EH (cell line): ENCODE measurements around the gene CAMK2G.
"Not testable (repeated sequence)": the region's sequence is repeated elsewhere in the genome, so short reads cannot be mapped to it uniquely, and the experiment has no call there.

Source experiments
- DNase-seq: peaks from one replicate; pipeline ENCODE4 v3.0.0-alpha.2; 2015; ENCODE audit warnings: low read depth

CAMK2G gene

DNA sequence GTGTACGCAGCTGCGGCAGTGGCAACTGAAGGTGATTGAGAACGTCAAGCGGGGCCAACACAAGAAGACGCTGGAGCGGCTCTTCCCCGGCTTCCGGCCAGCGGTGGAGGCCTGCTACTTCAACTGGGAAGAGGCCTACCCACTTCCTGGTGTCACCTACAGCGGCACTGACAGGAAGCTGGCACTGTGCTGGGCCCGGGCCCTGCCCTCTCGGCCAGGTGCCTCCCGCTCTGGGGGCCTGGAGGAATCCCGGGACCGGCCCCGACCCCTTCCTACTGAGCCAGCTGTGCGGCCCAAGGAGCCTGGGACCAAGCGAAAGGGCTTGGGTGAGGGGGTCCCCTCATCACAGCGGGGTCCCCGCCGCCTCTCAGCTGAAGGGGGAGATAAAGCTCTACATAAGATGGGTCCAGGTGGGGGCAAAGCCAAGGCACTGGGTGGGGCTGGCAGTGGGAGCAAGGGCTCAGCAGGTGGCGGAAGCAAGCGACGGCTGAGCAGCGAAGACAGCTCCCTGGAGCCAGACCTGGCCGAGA is 82.4 kb downstream of the CAMK2G start:
- DNase-seq: no peak

DNA sequence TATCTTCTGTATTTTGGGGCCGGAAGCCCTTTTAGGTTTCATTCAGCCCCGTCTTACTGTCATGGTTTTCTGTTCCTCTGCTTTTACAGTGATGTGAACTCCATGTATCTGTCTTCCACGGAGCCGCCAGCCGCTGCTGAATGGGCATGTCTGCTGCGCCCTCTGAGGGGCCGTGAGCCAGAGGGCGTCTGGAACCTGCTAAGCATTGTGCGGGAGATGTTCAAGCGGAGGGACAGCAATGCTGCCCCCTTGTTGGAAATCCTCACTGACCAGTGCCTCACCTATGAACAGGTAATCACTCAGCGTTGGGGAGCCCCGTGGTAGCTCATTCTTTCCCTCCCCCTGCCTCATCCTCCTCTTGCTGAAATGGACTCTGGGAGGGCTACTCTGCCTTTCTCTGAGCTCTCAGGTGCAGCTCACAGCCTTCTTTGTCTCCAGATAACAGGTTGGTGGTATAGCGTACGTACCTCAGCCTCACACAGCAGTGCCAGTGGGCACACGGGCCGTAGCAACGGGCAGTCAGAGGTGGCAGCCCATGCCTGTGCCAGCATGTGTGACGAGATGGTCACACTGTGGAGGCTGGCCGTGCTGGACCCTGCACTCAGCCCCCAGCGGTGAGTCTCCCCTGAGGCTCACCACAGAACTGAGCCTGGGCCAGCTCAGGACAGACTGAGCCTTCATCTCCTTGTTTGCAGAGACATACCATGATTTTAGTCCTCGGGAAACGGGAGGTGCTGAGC is 83.3 kb downstream of the CAMK2G start:
- DNase-seq: no peak

DNA sequence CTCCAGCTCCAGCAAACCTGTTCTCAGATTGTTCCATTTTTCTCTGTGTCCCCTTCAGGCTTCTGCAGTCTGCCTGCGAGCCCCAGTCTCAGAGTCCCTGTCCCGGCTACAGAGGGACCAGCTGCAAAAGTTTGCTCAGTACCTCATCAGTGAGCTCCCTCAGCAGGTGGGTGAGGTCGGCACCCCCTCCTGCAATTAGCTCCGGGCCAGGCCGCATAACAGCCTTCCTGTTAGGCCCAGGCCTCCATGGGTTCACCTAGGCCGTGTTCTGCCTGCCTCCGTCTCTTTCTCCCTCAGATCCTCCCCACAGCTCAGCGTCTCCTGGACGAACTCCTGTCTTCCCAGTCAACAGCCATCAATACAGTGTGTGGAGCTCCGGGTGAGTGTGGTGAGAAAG is 84.7 kb downstream of the CAMK2G start:
- DNase-seq: no peak

DNA sequence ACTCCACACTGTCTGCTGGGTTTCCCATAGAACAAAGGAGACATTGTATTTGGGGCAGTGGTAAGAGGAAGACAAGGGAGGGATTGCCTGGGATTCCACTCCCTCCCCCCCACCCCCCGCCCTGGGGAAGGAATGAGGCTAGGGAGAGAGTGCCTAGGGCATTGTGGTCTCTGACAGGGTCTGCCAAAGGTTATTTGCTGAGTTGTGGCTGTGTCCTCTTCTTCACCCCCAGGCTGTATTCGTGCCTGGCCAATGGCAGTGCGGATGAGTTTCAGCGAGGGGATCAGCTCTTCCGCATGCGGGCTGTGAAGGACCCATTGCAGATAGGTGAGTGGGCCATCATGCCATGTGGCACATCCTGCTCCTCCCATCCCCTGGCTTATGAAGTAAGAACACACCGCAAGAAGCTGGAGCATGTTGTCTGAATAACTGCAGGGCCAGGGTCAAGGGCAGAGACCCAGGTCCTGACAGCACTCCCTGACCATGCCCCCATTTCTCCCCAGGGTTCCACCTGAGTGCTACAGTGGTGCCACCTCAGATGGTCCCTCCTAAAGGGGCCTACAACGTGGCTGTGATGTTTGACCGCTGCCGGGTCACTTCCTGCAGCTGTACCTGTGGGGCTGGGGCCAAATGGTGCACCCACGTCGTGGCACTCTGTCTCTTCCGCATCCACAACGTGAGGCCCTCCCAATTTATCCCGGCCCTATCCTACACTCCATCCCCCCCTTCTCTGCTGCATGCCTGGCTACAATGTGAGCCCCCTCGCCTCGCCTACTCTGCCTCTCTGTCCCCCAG is 85.3 kb downstream of the CAMK2G start:
- DNase-seq: no peak

DNA sequence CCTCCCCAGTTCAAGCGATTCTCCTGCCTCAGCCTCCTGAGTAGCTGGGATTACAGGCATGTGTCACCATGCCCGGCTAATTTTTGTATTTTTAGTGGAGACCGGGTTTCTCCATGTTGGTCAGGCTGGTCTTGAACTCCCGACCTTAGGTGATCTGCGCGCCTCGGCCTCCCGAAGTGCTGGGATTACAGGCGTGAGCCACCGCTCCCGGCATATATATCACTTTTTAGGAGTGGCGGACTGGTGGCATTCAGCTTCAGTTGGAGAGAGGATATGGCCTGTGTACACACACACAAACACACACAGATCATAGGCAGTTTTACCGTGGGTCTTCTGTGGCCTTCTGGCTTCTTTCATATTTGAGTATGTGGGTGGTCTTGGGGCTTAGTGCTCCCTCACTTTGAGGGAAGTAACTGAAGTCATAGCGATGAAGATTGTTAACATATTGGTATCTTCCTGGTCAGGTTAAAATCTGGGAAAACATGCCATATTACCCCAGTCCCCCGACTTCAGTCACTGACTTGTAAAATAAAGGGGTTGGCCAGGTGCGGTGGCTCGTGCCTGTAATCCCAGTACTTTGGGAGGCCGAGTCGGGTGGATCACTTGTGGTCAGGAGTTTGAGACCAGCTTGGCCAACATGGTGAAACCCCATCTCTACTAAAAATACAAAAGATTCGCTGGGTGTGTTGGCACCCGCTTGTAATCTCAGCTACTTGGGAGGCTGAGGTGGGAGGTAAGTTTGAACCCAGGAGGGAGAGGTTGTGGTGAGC is 87.1 kb downstream of the CAMK2G start:
- DNase-seq: not testable (repeated sequence)

DNA sequence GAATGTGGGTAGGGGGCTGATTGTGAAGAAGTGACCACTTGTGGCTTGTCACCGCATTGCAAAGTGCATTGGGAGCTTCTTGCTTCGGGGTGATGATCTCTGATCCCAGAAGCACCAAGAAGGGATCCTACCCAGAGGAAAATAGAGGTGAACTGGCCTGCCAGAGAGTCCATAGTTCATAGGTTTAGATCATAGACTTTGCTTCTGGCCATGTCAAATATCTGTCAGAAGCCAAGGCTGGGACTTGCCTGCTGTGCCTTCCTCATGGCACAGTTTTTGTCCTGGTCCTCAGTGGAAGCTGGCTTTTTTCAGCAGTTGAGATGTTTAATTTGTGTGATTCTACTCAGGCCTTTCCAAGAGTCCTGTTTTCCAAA is 87.9 kb downstream of the CAMK2G start:
- no peak for DNase-seq

DNA sequence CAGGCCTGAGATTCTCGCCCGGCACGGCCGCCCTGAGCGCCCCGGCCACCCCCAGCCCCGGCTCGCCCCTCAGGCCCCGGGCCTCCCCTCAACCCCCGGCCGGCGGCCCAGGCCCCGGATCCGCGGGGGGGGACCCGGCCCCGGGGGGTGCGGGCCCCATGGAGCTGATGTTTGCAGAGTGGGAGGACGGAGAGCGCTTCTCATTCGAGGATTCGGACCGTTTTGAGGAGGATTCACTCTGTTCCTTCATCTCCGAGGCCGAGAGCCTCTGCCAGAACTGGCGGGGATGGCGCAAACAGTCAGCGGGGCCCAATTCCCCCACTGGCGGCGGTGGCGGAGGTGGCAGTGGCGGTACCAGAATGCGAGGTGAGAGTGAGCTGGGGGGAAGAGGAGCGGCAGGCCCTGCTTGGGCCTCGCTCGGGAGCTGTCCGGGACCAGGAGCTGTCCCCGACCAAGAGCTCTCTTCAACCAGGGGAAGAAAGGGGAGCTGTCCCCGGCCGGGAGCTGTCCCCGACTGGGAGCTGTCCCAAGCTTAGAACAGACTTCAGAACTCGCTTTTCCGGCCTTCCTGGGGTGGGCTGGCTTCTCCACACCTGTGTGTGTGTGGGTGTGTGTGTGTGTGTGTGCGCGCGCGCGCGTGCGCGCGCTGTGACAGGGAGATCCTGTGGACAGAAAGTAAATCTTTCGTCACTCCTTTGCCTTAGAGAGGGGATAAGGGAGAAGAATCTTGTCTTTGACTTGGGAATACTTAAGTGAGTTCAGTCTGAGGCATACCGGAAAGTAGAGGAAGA is 88.4 kb downstream of the CAMK2G start:
- DNase-seq: peak; percentile 72

DNA sequence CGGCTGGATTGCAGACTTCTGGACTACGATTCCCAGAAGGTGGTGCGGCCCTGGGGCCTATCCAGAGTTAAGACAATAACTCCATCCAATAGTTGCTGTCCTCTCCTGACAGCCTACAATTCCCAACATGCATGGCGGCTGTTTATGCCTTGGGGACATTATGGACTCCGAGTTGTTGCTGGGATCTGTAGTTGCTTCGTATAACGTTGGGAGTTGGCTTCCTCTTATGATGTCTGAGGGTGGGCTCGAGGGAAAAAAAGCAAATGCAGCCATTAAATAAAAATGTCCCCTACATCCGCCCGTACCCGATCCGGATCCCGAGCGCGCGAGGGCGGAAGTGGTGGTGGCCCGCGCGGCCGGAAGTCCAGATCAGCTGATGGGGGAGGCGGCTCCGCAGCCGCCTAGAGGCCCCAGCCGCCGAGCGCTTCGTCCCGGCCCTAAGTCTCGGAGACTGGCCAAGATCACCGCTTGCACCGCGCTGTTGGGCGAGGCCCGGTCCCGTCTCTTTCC is 89.1 kb downstream of the CAMK2G start, which contains the start of gene ZSWIM8:
Gene ZSWIM8, plus strand, starts transcription at position 396 of the 510 bp plus-strand sequence. CDS start 273 bp downstream, outside the sequence.
- peak; percentile 97 for DNase-seq

DNA sequence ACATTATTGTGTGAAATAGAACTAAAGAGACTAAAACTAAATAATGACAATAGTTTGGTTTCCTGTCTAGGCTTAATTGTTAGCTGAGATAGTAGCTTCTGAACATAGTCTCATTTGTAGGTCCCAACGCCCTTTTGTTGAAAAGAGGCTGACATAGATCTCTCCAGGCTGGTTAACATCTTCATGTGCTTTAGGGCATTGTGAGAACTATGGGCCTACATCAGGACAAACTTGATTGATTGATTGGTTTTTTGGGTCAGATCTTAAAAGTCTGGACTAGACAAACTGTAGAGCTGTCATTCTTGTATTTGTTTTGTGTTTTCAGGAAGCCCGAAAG is 91.6 kb downstream of the CAMK2G start:
- no peak for DNase-seq

DNA sequence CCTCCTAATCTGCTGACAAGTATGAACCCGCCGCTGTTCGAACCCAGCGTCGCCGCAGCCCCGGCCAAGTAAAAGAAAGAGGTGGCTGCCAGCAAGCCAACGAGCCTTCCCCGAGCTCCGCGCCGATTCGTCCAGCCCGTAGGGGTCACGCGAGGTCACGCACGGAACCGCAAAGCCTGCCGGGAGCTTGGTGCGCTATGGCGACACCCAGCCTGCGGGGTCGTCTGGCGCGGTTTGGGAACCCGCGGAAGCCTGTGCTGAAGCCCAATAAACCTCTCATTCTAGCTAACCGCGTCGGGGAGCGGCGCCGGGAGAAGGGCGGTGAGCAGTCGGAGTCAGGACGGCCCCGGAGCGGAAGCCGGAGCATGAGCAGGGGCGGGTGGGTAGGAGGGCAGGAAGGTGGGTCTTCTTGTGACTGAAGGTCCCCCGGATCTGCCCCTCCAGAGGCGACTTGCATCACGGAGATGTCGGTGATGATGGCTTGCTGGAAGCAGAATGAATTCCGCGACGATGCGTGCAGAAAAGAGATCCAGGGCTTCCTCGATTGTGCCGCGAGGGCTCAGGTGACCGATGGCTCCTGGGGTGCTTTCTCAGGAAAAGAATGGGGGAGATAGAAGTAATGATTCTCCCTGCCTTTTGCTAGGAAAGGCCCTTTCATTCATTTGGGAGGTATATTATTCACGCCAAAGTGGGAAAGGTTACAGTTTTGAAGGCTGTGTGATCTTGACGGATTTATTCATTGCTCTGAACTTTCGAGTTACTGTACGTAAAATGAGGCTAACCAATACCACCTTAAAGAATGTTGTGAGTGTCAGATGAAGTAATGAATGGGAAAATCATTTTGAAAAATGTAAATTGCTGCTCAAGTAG is 92.2 kb downstream of the CAMK2G start, which contains the start of gene CHCHD1:
Gene CHCHD1, plus strand, starts transcription at position 170 of the 870 bp plus-strand sequence. Its CDS starts 28 bp downstream, at position 198.
- DNase-seq: peak; percentile 87

DNA sequence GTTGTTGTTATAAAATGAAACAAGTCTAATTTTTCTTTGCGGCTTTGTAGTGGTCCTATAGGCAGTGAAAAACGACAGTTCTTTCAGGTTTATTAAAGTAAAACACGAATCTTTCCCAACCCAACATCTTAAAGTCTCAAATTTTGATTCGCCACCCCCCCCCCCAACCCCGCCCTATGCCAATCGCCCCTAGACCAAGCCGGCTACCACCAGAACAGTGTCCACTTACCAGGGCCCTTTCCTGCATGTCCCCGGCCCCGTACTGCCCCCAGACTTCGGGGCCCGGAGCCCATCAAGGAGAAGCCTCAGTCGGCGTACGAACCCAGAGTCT is 92.8 kb downstream of the CAMK2G start:
- DNase-seq: no peak

DNA sequence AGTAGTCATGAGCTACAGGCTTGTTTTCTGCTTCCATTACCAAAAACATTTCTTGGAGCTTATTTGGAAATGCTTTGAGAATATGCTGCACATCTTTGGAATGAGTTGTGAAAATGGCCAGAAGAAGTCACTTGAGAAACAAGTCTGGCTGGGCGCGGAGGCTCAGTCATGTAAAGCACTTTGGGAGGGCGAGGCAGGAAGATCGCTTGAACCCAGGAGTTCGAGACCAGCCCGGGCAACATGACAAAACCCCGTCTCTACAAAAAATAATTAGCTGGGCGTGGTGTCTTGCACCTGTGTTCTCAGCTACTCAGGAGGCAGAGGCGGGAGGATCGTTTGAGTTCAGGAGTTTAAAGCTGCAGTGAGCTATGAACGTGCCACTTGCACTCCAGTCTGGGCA is 93.4 kb downstream of the CAMK2G start:
- peak; percentile 24 for DNase-seq

DNA sequence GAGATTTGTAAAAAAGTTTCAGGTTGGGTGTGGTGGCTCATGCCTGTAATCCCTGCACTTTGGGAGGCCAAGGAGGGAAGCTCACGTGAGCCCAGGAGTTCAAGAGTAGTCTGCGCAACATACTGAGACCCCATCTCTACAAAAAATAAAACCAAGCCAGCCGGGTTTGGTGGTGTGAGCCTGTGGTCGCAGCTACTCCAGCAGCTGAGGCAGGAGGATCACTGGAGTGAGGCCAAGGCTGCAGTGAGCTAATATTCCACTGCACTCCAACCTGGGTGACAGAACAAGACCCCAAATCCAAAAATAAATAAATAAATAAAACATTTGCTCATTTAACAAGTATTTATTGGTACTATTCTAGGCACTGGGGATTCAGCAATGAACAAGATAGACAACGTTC is 94.1 kb downstream of the CAMK2G start:
- DNase-seq: no peak

DNA sequence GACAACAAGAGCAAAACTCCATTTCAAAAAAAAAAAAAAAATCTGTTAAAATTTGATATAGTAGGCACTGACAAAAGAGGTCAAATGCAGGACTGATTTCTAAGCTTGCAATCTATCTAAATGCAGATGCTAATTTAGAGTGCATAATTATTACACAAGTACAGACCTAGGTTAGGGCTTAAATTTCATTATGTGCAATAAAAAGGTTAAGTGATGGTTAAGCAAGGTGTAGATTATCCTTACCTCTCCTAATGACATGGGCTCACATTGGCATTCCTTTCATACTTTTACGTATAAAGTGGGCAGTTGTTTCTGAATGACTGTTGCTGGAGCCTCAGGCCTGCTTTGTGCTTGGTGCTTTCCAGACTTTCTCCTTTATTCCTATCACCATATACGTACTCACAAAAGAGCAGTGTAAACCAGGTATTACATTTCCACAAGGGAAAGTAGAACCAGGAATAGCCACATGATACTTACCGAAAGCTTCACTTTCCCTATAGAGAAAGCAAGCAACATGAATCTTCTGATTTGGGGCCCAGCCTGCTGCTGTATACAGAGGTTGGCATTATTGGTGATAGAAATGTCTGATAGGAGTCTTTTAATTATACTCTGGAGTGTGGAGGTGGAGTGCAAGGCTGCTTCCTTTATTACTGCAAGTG is 94.7 kb downstream of the CAMK2G start:
- DNase-seq: no peak

DNA sequence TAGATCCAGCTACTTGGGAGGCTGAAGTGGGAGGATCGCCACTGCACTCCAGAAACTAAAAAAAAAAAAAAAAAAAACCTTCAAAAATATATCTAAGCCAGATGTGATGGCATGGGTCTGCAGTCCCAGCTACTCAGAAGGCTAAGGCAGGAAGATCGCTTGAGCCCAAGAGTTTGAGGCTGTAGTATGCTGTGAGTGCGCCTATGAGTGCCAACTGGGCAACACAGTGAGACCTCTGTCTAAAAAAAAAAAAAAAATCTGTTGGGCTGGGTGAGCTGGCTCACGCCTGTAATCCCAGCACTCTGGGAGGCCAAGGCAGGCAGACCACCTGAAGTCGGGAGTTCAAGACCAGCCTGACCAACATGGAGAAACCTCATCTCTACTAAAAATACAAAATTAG is 95.3 kb downstream of the CAMK2G start:
- DNase-seq: no peak

DNA sequence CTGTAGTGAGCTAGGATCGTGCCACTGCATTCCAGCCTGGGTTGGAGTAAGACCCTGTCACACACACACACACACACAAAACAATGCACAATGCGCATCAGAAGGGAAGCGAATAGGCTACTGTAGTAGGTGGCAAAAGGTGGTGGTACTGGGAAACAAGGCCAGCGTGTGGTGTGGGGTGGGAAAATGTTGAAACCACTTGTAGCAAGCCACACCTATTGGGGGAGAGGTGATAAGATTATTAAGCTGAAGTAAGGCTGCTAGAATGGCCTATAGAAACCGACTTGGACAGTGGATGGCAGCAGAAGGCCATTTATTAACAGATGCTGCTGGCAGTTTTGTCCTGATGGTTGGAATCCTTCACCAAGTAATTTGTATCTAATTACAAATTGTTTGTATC is 99.7 kb downstream of the CAMK2G start:
- DNase-seq: peak; percentile 43

DNA sequence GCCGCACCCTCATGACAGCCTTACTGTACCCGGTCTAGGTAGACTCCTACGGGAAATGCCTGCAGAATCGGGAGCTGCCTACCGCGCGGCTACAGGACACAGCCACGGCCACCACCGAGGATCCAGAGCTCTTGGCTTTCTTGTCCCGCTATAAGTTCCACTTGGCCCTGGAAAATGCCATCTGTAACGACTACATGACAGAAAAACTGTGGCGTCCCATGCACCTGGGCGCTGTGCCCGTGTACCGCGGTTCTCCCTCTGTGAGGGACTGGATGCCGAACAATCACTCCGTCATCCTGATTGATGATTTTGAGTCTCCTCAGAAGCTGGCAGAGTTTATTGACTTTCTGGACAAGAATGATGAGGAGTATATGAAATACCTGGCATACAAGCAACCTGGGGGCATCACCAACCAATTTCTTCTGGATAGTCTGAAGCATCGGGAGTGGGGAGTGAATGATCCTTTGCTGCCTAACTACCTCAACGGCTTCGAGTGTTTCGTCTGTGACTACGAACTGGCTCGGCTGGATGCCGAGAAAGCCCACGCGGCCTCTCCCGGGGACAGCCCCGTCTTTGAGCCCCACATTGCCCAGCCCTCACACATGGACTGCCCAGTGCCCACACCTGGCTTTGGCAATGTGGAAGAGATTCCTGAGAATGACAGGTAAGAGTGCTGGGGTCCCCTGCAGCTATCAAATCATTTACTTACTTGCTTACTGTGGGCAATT is 101.0 kb downstream of the CAMK2G start:
- DNase-seq: no peak

DNA sequence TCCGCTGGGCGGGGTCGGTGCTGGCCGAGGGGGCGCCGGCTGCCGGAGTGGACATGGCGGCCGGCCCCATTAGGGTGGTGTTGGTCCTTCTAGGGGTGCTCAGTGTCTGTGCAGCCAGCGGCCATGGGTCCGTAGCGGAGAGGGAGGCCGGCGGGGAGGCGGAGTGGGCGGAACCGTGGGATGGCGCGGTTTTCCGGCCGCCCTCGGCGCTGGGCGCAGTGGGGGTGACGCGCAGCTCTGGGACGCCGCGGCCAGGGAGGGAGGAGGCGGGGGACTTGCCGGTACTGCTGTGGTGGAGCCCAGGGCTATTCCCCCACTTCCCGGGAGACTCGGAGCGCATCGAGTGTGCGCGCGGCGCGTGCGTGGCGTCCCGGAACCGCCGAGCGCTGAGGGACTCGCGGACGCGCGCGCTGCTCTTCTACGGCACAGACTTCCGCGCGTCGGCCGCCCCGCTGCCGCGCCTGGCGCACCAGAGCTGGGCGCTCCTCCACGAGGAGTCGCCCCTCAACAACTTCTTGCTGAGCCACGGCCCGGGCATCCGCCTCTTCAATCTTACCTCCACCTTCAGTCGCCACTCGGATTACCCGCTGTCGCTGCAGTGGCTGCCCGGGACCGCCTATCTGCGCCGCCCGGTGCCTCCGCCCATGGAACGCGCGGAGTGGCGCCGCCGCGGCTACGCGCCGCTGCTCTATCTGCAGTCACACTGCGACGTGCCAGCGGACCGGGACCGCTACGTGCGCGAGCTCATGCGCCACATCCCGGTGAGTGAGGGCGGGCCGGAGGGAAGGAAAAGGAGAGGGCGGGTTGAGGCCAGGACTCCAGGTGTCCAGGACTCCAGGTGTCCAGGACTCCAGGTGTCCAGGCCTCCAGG is 101.8 kb downstream of the CAMK2G start:
- DNase-seq: peak; percentile 86
